Fibroblast of lung (primary cell): ENCODE data around the gene PRPF6. TPM values are rescaled to one million over a fixed set of nuclear protein-coding genes. Genes with fewer than 3 reads are reported as not detected.

Experiments used
- DNase-seq, 2 donors: peaks; one replicate each; pipeline versions ENCODE4 v3.0.0 to v3.0.0-alpha.2; 2010; ENCODE audit warnings: low read depth in 2 of 2
- H2AFZ ChIP-seq: 2 replicates; pipeline ENCODE4 v1.5.1; 2012; ENCODE audit warnings: low read length, control low read depth, inconsistent platforms
- H3K27ac ChIP-seq: 2 replicates; pipeline ENCODE4 v1.5.1; 2011; ENCODE audit warnings: low read length, control low read depth; ENCODE audit not compliant: insufficient read depth
- H3K27me3 ChIP-seq: 2 replicates; pipeline ENCODE4 v1.5.1; 2011; ENCODE audit warnings: mild to moderate bottlenecking, low read length; ENCODE audit not compliant: control insufficient read depth, insufficient read depth
- H3K36me3 ChIP-seq: 2 replicates; pipeline ENCODE4 v1.5.1; 2011; ENCODE audit warnings: low read length; ENCODE audit not compliant: control insufficient read depth, insufficient read depth
- H3K4me1 ChIP-seq: 2 replicates; pipeline ENCODE4 v1.5.1; 2011; ENCODE audit warnings: low read length; ENCODE audit not compliant: control insufficient read depth, insufficient read depth; ENCODE audit errors: extremely low read depth
- H3K4me2 ChIP-seq: 2 replicates; pipeline ENCODE4 v1.5.1; 2011; ENCODE audit warnings: low read length, control low read depth; ENCODE audit not compliant: insufficient read depth; ENCODE audit errors: extremely low read depth
- H3K4me3 ChIP-seq, 4 experiments: fragments of 200-600 bp in 1 of 4; sonication (generic) in 1 of 4; replicated peaks in 1 of 4; 2 replicates each; pipeline ENCODE4 v1.5.1; 2011 to 2016; ENCODE audit warnings: low read length in 4 of 4, low read depth in 3 of 4, mild to moderate bottlenecking in 3 of 4, control low read depth in 2 of 4, inconsistent platforms in 1 of 4, mixed read lengths in 1 of 4; ENCODE audit not compliant: insufficient read depth in 1 of 4; ENCODE audit errors: control extremely low read depth in 1 of 4
- H3K79me2 ChIP-seq: 2 replicates; pipeline ENCODE4 v1.5.1; 2012; ENCODE audit warnings: mild to moderate bottlenecking, low read length, inconsistent platforms; ENCODE audit not compliant: control insufficient read depth, insufficient read depth
- H3K9ac ChIP-seq: 2 replicates; pipeline ENCODE4 v1.5.1; 2011; ENCODE audit warnings: mild to moderate bottlenecking, low read length, control low read depth; ENCODE audit not compliant: insufficient read depth
- H3K9me3 ChIP-seq: 2 replicates; pipeline ENCODE4 v1.5.1; 2012; ENCODE audit warnings: low read depth, low read length; ENCODE audit not compliant: control insufficient read depth, insufficient read depth
- H4K20me1 ChIP-seq: 2 replicates; pipeline ENCODE4 v1.5.1; 2011; ENCODE audit warnings: low read length; ENCODE audit not compliant: control insufficient read depth, insufficient read depth; ENCODE audit errors: extremely low read depth
- EZH2 ChIP-seq: IDR thresholded peaks from 2 replicates; pipeline ENCODE4 v1.5.1; 2012; ENCODE audit warnings: low read length, control low read depth, mild to moderate bottlenecking; ENCODE audit errors: missing control alignments
- polyA plus RNA-seq, 2 donors: library from polyadenylated mRNA; depleted of rRNA in 1 of 2; stranded (reverse) in 1 of 2; unstranded in 1 of 2; fragments of >200 nt; gene quantifications; 2 replicates each; pipeline ENCODE4 v1.2.1, GENCODE V29; 2011 to 2012; ENCODE audit warnings: missing spikeins in 1 of 2
- total RNA-seq: library from RNA; depleted of rRNA; stranded (reverse); fragments of >200 nt; gene quantifications from 2 replicates; pipeline ENCODE4 v1.2.1, GENCODE V29; 2014
- TF ChIP-seq, protein P1 (sequence below), 2 donors: IDR thresholded peaks in 1 of 2; conservative IDR thresholded peaks in 1 of 2; 1 replicate in 1 of 2; 2 replicates in 1 of 2; pipeline ENCODE4 v1.5.1; 2011 to 2012; ENCODE audit warnings: low read length in 2 of 2, control low read depth in 1 of 2, inconsistent platforms in 1 of 2, low read depth in 1 of 2, mild to moderate bottlenecking in 1 of 2

PRPF6 gene
- total and polyA plus RNA-seq, 2 donors (not counting 1 experiment from before 2014, with no cell fraction given), result 28.2 to 52.0 TPM

DNA sequence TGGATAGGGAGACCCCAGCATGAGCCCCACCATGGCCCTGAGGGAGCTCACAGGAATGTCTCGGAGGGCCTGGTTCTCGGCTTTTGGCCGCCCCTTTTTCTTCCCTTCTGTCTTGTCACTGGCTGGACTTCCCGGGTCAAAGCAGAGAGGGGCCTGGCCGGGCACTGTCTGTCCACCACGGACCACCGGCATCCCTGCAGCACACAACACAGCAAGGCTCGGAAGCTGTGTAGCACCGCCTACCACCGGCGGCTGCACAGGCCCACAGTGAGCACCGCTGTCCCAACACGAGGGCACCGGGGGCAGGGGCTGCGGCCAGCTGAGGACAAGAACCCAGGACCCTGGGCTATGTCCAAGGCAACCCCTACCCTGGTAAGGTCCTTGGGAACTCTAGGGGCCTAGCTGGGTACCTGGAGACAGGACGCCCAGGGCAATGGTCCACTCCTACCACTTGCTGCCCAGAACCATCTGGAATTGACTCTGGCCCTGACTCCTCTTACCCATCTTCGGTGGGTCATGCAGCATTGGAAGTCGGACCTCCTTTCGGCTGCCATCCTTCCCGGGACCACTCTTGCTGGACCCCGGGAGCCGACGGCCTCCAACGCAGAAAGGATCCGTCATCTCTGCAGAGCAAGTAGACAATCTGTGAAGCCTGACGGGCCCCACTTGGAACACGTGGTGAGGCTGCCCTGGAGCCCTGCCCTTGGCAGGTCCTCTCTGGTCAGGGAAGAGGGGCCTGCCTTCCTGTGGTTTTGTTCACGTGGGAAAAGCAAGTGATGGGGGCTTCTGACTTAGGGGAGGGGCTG lies 13.4 kb upstream of the PRPF6 start:
- Histone ChIP-seq H3K79me2 (peaks cover 10% of the 10 kb centered on the region), H3K27ac (no peak overlapping the region), H2AFZ (no peak overlapping the region), H3K4me2 (no peak overlapping the region), H3K9ac (no peak overlapping the region), H3K4me1 (peaks cover 5% of the 10 kb centered on the region), H3K27me3 (no peaks in the 10 kb centered on the region), H3K4me3 (no peak overlapping the region), H4K20me1 (no peaks in the 10 kb centered on the region), H3K9me3 (no peaks in the 10 kb centered on the region), H3K36me3 (peaks cover 29% of the 10 kb centered on the region)
- no peak for DNase-seq
- TF ChIP-seq, protein P1, sequence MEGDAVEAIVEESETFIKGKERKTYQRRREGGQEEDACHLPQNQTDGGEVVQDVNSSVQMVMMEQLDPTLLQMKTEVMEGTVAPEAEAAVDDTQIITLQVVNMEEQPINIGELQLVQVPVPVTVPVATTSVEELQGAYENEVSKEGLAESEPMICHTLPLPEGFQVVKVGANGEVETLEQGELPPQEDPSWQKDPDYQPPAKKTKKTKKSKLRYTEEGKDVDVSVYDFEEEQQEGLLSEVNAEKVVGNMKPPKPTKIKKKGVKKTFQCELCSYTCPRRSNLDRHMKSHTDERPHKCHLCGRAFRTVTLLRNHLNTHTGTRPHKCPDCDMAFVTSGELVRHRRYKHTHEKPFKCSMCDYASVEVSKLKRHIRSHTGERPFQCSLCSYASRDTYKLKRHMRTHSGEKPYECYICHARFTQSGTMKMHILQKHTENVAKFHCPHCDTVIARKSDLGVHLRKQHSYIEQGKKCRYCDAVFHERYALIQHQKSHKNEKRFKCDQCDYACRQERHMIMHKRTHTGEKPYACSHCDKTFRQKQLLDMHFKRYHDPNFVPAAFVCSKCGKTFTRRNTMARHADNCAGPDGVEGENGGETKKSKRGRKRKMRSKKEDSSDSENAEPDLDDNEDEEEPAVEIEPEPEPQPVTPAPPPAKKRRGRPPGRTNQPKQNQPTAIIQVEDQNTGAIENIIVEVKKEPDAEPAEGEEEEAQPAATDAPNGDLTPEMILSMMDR (conservative IDR thresholded peaks at IDR 0.05 in 1 of 2, IDR thresholded peaks at IDR 0.05 in 1 of 2; ENCODE audit: low read depth in 1 of 2, low read length in 2 of 2), result no peak
- no peak for TF ChIP-seq EZH2

DNA sequence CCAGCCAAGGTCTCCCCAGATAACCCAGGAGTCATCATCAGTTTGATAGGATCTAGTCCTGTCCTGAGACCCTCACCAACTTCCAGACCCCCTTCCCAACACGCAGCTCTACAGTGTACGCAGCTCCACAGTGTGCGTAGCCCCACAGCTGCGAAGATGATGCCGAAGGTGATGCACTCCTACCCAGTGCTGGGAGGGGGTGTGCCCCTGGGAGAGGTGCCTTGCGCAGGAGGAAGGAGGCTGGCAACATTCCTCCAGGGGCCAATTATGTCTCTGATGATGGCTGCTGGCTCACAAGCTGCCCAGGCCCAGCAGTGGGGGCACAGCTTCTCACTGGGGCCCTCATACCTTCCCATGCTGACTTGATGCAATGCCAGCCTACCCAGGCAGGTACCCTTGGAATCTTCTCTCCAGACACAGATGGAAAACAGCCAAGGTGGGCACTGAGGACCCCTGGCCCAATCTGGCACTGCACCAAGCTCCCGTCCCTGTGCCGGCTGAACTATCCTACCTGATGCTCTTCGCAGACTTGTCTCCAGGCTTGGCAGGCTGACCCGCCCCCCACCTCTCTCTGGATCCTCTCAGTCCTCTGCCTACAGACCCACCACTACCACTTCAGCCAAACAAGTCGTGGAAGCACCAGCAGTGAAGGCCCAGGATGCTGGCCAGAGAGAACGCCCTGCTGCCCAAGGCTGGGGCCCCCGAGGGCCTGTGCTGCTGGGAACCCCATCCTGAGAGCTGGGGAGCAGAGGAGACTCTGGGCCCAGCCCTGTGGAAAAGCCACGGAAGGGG lies 12.6 kb upstream of the PRPF6 start:
- Histone ChIP-seq H3K36me3 (peaks cover 24% of the 10 kb centered on the region), H3K4me1 (peaks cover 5% of the 10 kb centered on the region), H2AFZ (no peak overlapping the region), H4K20me1 (no peaks in the 10 kb centered on the region), H3K4me2 (peak overlapping the region; percentile 90), H3K9me3 (no peaks in the 10 kb centered on the region), H3K27me3 (no peaks in the 10 kb centered on the region), H3K4me3 (peak overlapping the region; percentile 66 to 73 (median 68)), H3K27ac (peak overlapping the region; percentile 54), H3K9ac (peak overlapping the region; percentile 75), H3K79me2 (peaks cover 10% of the 10 kb centered on the region)
- TF ChIP-seq, protein P1 (conservative IDR thresholded peaks at IDR 0.05 in 1 of 2, IDR thresholded peaks at IDR 0.05 in 1 of 2; ENCODE audit: low read depth in 1 of 2, low read length in 2 of 2), result no peak
- TF ChIP-seq EZH2, result no peak
- no peak for DNase-seq
